K562 (cell line): ENCODE data around the gene NDUFAF8. TPM values are rescaled to one million over a fixed set of nuclear protein-coding genes. Genes with fewer than 3 reads are reported as not detected.

Source experiments
- ATAC-seq: fragments of 200-7000 bp; cut with Tn5 transposase; 3 replicates; pipeline ENCODE4 v1.9.1; 2020; ENCODE audit warnings: moderate library complexity
- BruUV-seq: library from RNA; stranded (reverse); fragments of 400-500 nt; replicated peaks from 2 replicates; lab custom pipeline; 2021; lab: Mats Ljungman, UMichigan
- CTCF ChIA-PET: fragments of 300-600 bp; formaldehyde crosslinking; extraction: SDS; loops from one replicate; lab custom pipeline; 2021; ENCODE audit warnings: low intra/inter-chr PET ratio; lab: Yijun Ruan, JAX
- POLR2A ChIA-PET: fragments of 300-600, 350-650 bp; sonication (Branson Sonifier 250); formaldehyde crosslinking; extraction: SDS; loops from one replicate; lab custom pipeline; 2021; ENCODE audit warnings: antibody characterized with exemption, inconsistent platforms; lab: Yijun Ruan, JAX
- DNase-seq, 4 experiments: peaks; one replicate each; pipeline versions ENCODE4 v3.0.0 to v3.0.0-alpha.2; 2011 to 2018; ENCODE audit warnings: low spot score in 3 of 4, mixed read lengths in 3 of 4; ENCODE audit errors: extremely low read depth in 1 of 4
- FAIRE-seq: peaks from 2 replicates; lab custom pipeline; 2011; peaks lifted over from hg19 to GRCh38; lab: Jason Lieb, UNC
- H2AFZ ChIP-seq: 2 replicates; pipeline ENCODE4 v1.6.0; 2011; ENCODE audit warnings: low read depth, low read length, control low read depth, inconsistent platforms
- H3K27ac ChIP-seq: fragments of 200-600 bp; 3 replicates; pipeline ENCODE4 v1.8.0; 2011; ENCODE audit warnings: low read depth, mild to moderate bottlenecking, control low read depth, inconsistent platforms, low read length, moderate library complexity, mixed read lengths; ENCODE audit errors: extremely low read depth
- H3K27me3 ChIP-seq, 2 experiments: fragments of 300-600 bp in 1 of 2; 2 replicates in 1 of 2; 3 replicates in 1 of 2; pipeline versions ENCODE4 v1.6.0 to v1.8.0; 2011; ENCODE audit warnings: inconsistent platforms in 2 of 2, low read length in 2 of 2, mild to moderate bottlenecking in 1 of 2, mixed read lengths in 1 of 2, moderate library complexity in 1 of 2; ENCODE audit not compliant: control insufficient read depth in 2 of 2, insufficient read depth in 2 of 2
- H3K36me3 ChIP-seq: fragments of 300-600 bp; 3 replicates; pipeline ENCODE4 v1.8.0; 2011; ENCODE audit warnings: mild to moderate bottlenecking, low read length, inconsistent platforms; ENCODE audit not compliant: control insufficient read depth, insufficient read depth
- H3K4me1 ChIP-seq, 2 experiments: fragments of 200-600 bp in 1 of 2; replicated peaks in 1 of 2; 2 replicates in 1 of 2; 3 replicates in 1 of 2; pipeline versions ENCODE4 v1.5.1 to v1.8.0; 2011; ENCODE audit warnings: inconsistent platforms in 2 of 2, low read length in 2 of 2, mild to moderate bottlenecking in 1 of 2, mixed read lengths in 1 of 2, moderate library complexity in 1 of 2; ENCODE audit not compliant: control insufficient read depth in 2 of 2, insufficient read depth in 2 of 2
- H3K4me2 ChIP-seq: 2 replicates; pipeline ENCODE4 v1.6.1; 2011; ENCODE audit warnings: low read length, control low read depth, inconsistent platforms, mixed read lengths; ENCODE audit not compliant: insufficient read depth
- H3K4me3 ChIP-seq: fragments of 200-600 bp; sonication (generic), shearing (Covaris generic); 2 replicates; pipeline ENCODE4 v1.5.1; 2016; ENCODE audit warnings: control low read depth, inconsistent platforms
- H3K79me2 ChIP-seq: fragments of 200-600 bp; 3 replicates; pipeline ENCODE4 v1.8.0; 2011; ENCODE audit warnings: low read length, inconsistent platforms; ENCODE audit not compliant: control insufficient read depth, insufficient read depth
- H3K9ac ChIP-seq, 2 experiments: 2 replicates each; pipeline versions ENCODE4 v1.6.0 to v1.6.1; 2011; ENCODE audit warnings: low read depth in 2 of 2, low read length in 2 of 2, control low read depth in 1 of 2, inconsistent platforms in 1 of 2, mild to moderate bottlenecking in 1 of 2, mixed read lengths in 1 of 2; ENCODE audit not compliant: insufficient read depth in 1 of 2
- H3K9me1 ChIP-seq: one replicate; pipeline ENCODE4 v1.6.0; 2011; ENCODE audit warnings: inconsistent platforms, mild to moderate bottlenecking, low read length, moderate library complexity; ENCODE audit not compliant: control insufficient read depth, insufficient read depth
- H3K9me3 ChIP-seq: replicated peaks from 2 replicates; pipeline ENCODE4 v1.5.1; 2011; ENCODE audit warnings: low read depth, low read length, inconsistent platforms; ENCODE audit not compliant: control insufficient read depth, insufficient read depth
- H4K20me1 ChIP-seq: replicated peaks from 2 replicates; pipeline ENCODE4 v1.6.1; 2011; ENCODE audit warnings: low read length, inconsistent platforms, mixed read lengths; ENCODE audit not compliant: control insufficient read depth, insufficient read depth
- ARID1B ChIP-seq: fragments of 450-650 bp; IDR thresholded peaks from 2 replicates; pipeline ENCODE4 v1.6.1; 2016; ENCODE audit warnings: antibody characterized with exemption, mild to moderate bottlenecking, inconsistent platforms
- ARNT ChIP-seq, 2 experiments: fragments of 450-650 bp; IDR thresholded peaks; 2 replicates each; pipeline ENCODE4 v1.6.1; 2016; ENCODE audit warnings: mild to moderate bottlenecking in 1 of 2
- CBX3 ChIP-seq, 2 experiments: IDR thresholded peaks; 1 replicate in 1 of 2; 2 replicates in 1 of 2; pipeline ENCODE4 v1.6.1; 2012; ENCODE audit warnings: inconsistent platforms in 2 of 2, low read length in 2 of 2, borderline replicate concordance in 1 of 2, control low read depth in 1 of 2
- E2F1 ChIP-seq: sonication (generic); formaldehyde crosslinking; IDR thresholded peaks from 2 replicates; pipeline ENCODE4 v1.8.1; 2023; ENCODE audit warnings: mild to moderate bottlenecking, missing genetic modification reagents, moderate library complexity
- FUS ChIP-seq: fragments of 200-400 bp; formaldehyde crosslinking; optimal IDR thresholded peaks from 2 replicates; pipeline ENCODE3; 2017; ENCODE audit warnings: low read depth, low read length
- GABPB2 ChIP-seq: fragments of 250-450 bp; sonication (Bioruptor Pico); conservative IDR thresholded peaks from 2 replicates; pipeline ENCODE4 v1.5.1; 2021; ENCODE audit warnings: mild to moderate bottlenecking
- HLTF ChIP-seq: fragments of 450-650 bp; IDR thresholded peaks from 2 replicates; pipeline ENCODE4 v1.6.1; 2016
- NFXL1 ChIP-seq: fragments of 450-650 bp; formaldehyde crosslinking; IDR thresholded peaks from 2 replicates; pipeline ENCODE4 v1.4.0; 2021; ENCODE audit warnings: mild to moderate bottlenecking
- THAP12 ChIP-seq: fragments of 250-450 bp; sonication (Bioruptor Pico); IDR thresholded peaks from 2 replicates; pipeline ENCODE4 v1.9.0; 2021; ENCODE audit warnings: mild to moderate bottlenecking, inconsistent platforms
- ZBTB17 ChIP-seq: fragments of 450-650 bp; formaldehyde crosslinking; IDR thresholded peaks from 2 replicates; pipeline ENCODE4 v1.4.0; 2020; ENCODE audit warnings: mild to moderate bottlenecking
- WGBS: fragments of 100-300 bp; shearing (Covaris generic); methylation state at CpG from one replicate; pipeline ENCODE4 v1.1.6; 2016; ENCODE audit warnings: low coverage, mixed read lengths; ENCODE audit not compliant: insufficient coverage; ENCODE audit errors: missing lambda C conversion rate; 5-methylcytosine and 5-hydroxymethylcytosine counted together
- in situ Hi-C: fragments of 300-500 bp; cut with MboI; formaldehyde crosslinking; loops from 4 replicates; pipeline ENCODE4 v1.15.0; 2018; ENCODE audit warnings: inconsistent platforms, mixed read lengths
- intact Hi-C: fragments of 100-400 bp; cut with micrococcal nuclease; formaldehyde crosslinking; loops from 2 replicates; pipeline ENCODE4 v1.14.2; 2022
- polyA plus RNA-seq, 8 experiments: library from polyadenylated mRNA; depleted of rRNA in 4 of 8; stranded (reverse) in 5 of 8; unstranded in 3 of 8; fragments of >200 nt; fragmentation: Nextera tagmentation in 2 of 8; fragmentation: Illumina TruSeq in 1 of 8; extraction: Ambion mirVana in 2 of 8; extraction: Trizol in 1 of 8; gene quantifications; 2 replicates each; pipeline versions ENCODE4 v1.2.1 to v1.2.3, GENCODE V29; 2011 to 2014; ENCODE audit warnings: inconsistent platforms in 1 of 8, missing spikeins in 1 of 8
- total RNA-seq, 7 experiments: library from RNA; depleted of rRNA in 6 of 7; stranded (reverse); fragments of >200 nt in 6 of 7; fragmentation: Illumina TruSeq in 2 of 7; extraction: Trizol in 2 of 7; gene quantifications; 2 replicates each; pipeline versions ENCODE4 v1.2.1 to v1.2.3, GENCODE V29; 2011 to 2021; ENCODE audit warnings: low replicate concordance in 1 of 7

NDUFAF8 gene
- total and polyA plus RNA-seq, 9 of the 15 experiments (the other 6 are each of a cell fraction or from before 2014, with no cell fraction given): 13.5 to 144 (median 90.0) TPM

GRCh38 chr17:81287152-81287551, 48.0 kb downstream of the NDUFAF8 start:
- H3K9ac ChIP-seq: peak overlapping the region in 1 of 2 experiments; percentile 43; a peak in 1 of 4 replicates
- no peak overlapping the region for H2AFZ ChIP-seq
- 94% methylated on average over 20 of the region's 21 CpGs for WGBS

More at GRCh38 chr17:81287152-81287551, 48.0 kb downstream of the NDUFAF8 start:
- no peak overlapping the region for H3K4me3 ChIP-seq
- no peaks in the 10 kb centered on the region for H4K20me1 ChIP-seq
- DNase-seq (no peak), ATAC-seq (no peak)
- peaks cover 52% of the 10 kb centered on the region for H3K79me2 ChIP-seq
- no peaks in the 10 kb centered on the region for H3K9me1 ChIP-seq
- H3K9me3 ChIP-seq: no peaks in the 10 kb centered on the region
- intact Hi-C loops (no loop called here), in situ Hi-C loops (no loop called here)
- H3K4me1 ChIP-seq: peaks cover 18 to 55% of the 10 kb centered on the region in 2 experiments
- H3K27ac ChIP-seq: no peak overlapping the region
- ChIA-PET CTCF (no interaction called here), POLR2A (interaction anchor here (0.6 to 1.0 kb wide), 3 partner anchors 8 to 198 kb away, joined by 3 read pairs; no protein-coding TSS in a partner anchor)
- TF ChIP-seq GABPB2 (CRISPR knock-in tag): no peak
- no peak for TF ChIP-seq THAP12
- no peak for TF ChIP-seq NFXL1 (CRISPR knock-in tag)
- TF ChIP-seq HLTF: no peak
- no peak for TF ChIP-seq CBX3 (IDR thresholded peaks at IDR 0.05; ENCODE audit: borderline replicate concordance in 1 of 2, low read length in 2 of 2)
- TF ChIP-seq E2F1 (CRISPR knock-in tag): no peak
- TF ChIP-seq ARID1B: no peak
- TF ChIP-seq FUS: no peak
- TF ChIP-seq ZBTB17 (CRISPR knock-in tag): no peak
- TF ChIP-seq ARNT (IDR thresholded peaks at IDR 0.05): no peak
- TF ChIP-seq, all 486 proteins: peak for 0
- Histone ChIP-seq H3K27me3 (no peaks in the 10 kb centered on the region), H3K36me3 (peaks cover 61% of the 10 kb centered on the region; the same call in 2 of the 3 replicates), H3K4me2 (no peak overlapping the region)
- no peak for FAIRE-seq
- BruUV-seq: no TSS peak
